Measurements from ENCODE around the gene UBL3. TPM values are rescaled to one million over a fixed set of nuclear protein-coding genes. Genes with fewer than 3 reads are reported as not detected.
A peak's percentile ranks its signal among the peaks of the same experiment; 100 is the strongest.

The UBL3 gene
- total and polyA plus RNA-seq, 2 donors from 2014 or later, result 18.1 to 34.1 TPM

GRCh38 chr13:29858231-29858630 lies 7.8 kb upstream of the UBL3 start:
- H3K27ac ChIP-seq (ENCODE audit: low read depth in 2 of 2, low read length in 2 of 2), result no peak overlapping the region
- DNase-seq (no peak), FAIRE-seq (no peak)
- no peaks in the 10 kb centered on the region for H3K27me3 ChIP-seq (ENCODE audit: control insufficient read depth, insufficient read depth, low read length)
- no peaks in the 10 kb centered on the region for H3K9me3 ChIP-seq (ENCODE audit: control insufficient read depth in 2 of 3, insufficient read depth in 1 of 3, low read length in 3 of 3)
- intact Hi-C loops (cut with DNase I), result no loop called here
- TF ChIP-seq CTCF (IDR thresholded peaks at IDR 0.05; ENCODE audit: borderline replicate concordance, extremely low read depth, insufficient read depth), result no peak
- no peak overlapping the region for H3K9ac ChIP-seq (ENCODE audit: low read length in 3 of 3)
- peaks cover 0 to 3% (median 0%) of the 10 kb centered on the region in 3 donors for H3K4me1 ChIP-seq (ENCODE audit: control insufficient read depth in 2 of 3, insufficient read depth in 2 of 3, low read depth in 1 of 3, low read length in 3 of 3)
- no peak overlapping the region for H3K4me3 ChIP-seq (ENCODE audit: low read length in 3 of 3)
- no peaks in the 10 kb centered on the region for H3K36me3 ChIP-seq (ENCODE audit: control insufficient read depth in 2 of 3, insufficient read depth in 3 of 3, low read length in 3 of 3)

- H3K36me3 ChIP-seq (ENCODE audit: control insufficient read depth in 2 of 3, insufficient read depth in 3 of 3, low read length in 3 of 3), result no peaks in the 10 kb centered on the region
- no peak overlapping the region for H3K9ac ChIP-seq (ENCODE audit: low read length in 3 of 3)
- FAIRE-seq (no peak), DNase-seq (no peak)
- no peak overlapping the region for H3K27ac ChIP-seq (ENCODE audit: low read depth in 2 of 2, low read length in 2 of 2)
- no peak for TF ChIP-seq CTCF (IDR thresholded peaks at IDR 0.05; ENCODE audit: borderline replicate concordance, extremely low read depth, insufficient read depth)
- no peaks in the 10 kb centered on the region for H3K9me3 ChIP-seq (ENCODE audit: control insufficient read depth in 2 of 3, insufficient read depth in 1 of 3, low read length in 3 of 3)
- no peaks in the 10 kb centered on the region for H3K27me3 ChIP-seq (ENCODE audit: control insufficient read depth, insufficient read depth, low read length)
- no peak overlapping the region for H3K4me3 ChIP-seq (ENCODE audit: low read length in 3 of 3)
- peaks cover 0 to 3% (median 0%) of the 10 kb centered on the region in 3 donors for H3K4me1 ChIP-seq (ENCODE audit: control insufficient read depth in 2 of 3, insufficient read depth in 2 of 3, low read depth in 1 of 3, low read length in 3 of 3)
- intact Hi-C loops (cut with DNase I), result no loop called here
Observed at GRCh38 chr13:29857085-29857484, 6.7 kb upstream of the UBL3 start.

GRCh38 chr13:29856426-29856825 lies 6.0 kb upstream of the UBL3 start:
- H3K36me3 ChIP-seq (ENCODE audit: control insufficient read depth in 2 of 3, insufficient read depth in 3 of 3, low read length in 3 of 3), result no peaks in the 10 kb centered on the region
- no peak overlapping the region for H3K9ac ChIP-seq (ENCODE audit: low read length in 3 of 3)
- no peaks in the 10 kb centered on the region for H3K27me3 ChIP-seq (ENCODE audit: control insufficient read depth, insufficient read depth, low read length)
- no peak overlapping the region for H3K27ac ChIP-seq (ENCODE audit: low read depth in 2 of 2, low read length in 2 of 2)
- no peak overlapping the region for H3K4me3 ChIP-seq (ENCODE audit: low read length in 3 of 3)
- intact Hi-C loops (cut with DNase I), result no loop called here
- FAIRE-seq (peak; percentile 46), DNase-seq (no peak)
- H3K9me3 ChIP-seq (ENCODE audit: control insufficient read depth in 2 of 3, insufficient read depth in 1 of 3, low read length in 3 of 3), result no peaks in the 10 kb centered on the region
- TF ChIP-seq CTCF (IDR thresholded peaks at IDR 0.05; ENCODE audit: borderline replicate concordance, extremely low read depth, insufficient read depth), result no peak
- peaks cover 0 to 3% (median 0%) of the 10 kb centered on the region in 3 donors for H3K4me1 ChIP-seq (ENCODE audit: control insufficient read depth in 2 of 3, insufficient read depth in 2 of 3, low read depth in 1 of 3, low read length in 3 of 3)

GRCh38 chr13:29855784-29856183 lies 5.4 kb upstream of the UBL3 start:
- Histone ChIP-seq H3K36me3 (ENCODE audit: control insufficient read depth in 2 of 3, insufficient read depth in 3 of 3, low read length in 3 of 3) (no peaks in the 10 kb centered on the region), H3K9me3 (ENCODE audit: control insufficient read depth in 2 of 3, insufficient read depth in 1 of 3, low read length in 3 of 3) (no peaks in the 10 kb centered on the region), H3K9ac (ENCODE audit: low read length in 3 of 3) (no peak overlapping the region), H3K4me1 (ENCODE audit: control insufficient read depth in 2 of 3, insufficient read depth in 2 of 3, low read depth in 1 of 3, low read length in 3 of 3) (peaks cover 0 to 4% (median 0%) of the 10 kb centered on the region in 3 donors), H3K4me3 (ENCODE audit: low read length in 3 of 3) (no peak overlapping the region), H3K27me3 (ENCODE audit: control insufficient read depth, insufficient read depth, low read length) (no peaks in the 10 kb centered on the region), H3K27ac (ENCODE audit: low read depth in 2 of 2, low read length in 2 of 2) (no peak overlapping the region)
- no peak for FAIRE-seq
- no peak for TF ChIP-seq CTCF (IDR thresholded peaks at IDR 0.05; ENCODE audit: borderline replicate concordance, extremely low read depth, insufficient read depth)
- no peak for DNase-seq
- intact Hi-C loops (cut with DNase I), result no loop called here

All from kidney (tissue), 14 donors.